WTC11 (cell line): ENCODE data around the gene LAMP2.

ENCODE experiments used
- GTF2I ChIP-seq: fragments of 250-450 bp; sonication (Bioruptor Pico); conservative IDR thresholded peaks from 2 replicates; pipeline ENCODE4 v1.4.0; 2021; ENCODE audit warnings: mild to moderate bottlenecking
- SOX15 ChIP-seq: fragments of 250-450 bp; sonication (Bioruptor Pico); IDR thresholded peaks from 2 replicates; pipeline ENCODE4 v1.9.0; 2021; ENCODE audit warnings: mild to moderate bottlenecking
- TCF7 ChIP-seq: sonication (generic); formaldehyde crosslinking; IDR thresholded peaks from 2 replicates; pipeline ENCODE4 v1.8.0; 2022; ENCODE audit warnings: mild to moderate bottlenecking, low read depth, missing genetic modification reagents, moderate library complexity
- TEAD1 ChIP-seq: sonication (generic); formaldehyde crosslinking; IDR thresholded peaks from 2 replicates; pipeline ENCODE4 v1.8.0; 2022; ENCODE audit warnings: mild to moderate bottlenecking, missing genetic modification reagents
- ZNF263 ChIP-seq: sonication (generic); formaldehyde crosslinking; IDR thresholded peaks from 2 replicates; pipeline ENCODE4 v1.8.1; 2022; ENCODE audit warnings: low read depth, mild to moderate bottlenecking, moderate library complexity, missing genetic modification reagents
- TF ChIP-seq, protein P1 (sequence below): fragments of 200-600 bp; IDR thresholded peaks from 2 replicates; pipeline ENCODE4 v1.8.0; 2022; ENCODE audit warnings: antibody characterized with exemption
- TF ChIP-seq, protein P2 (sequence below): sonication (generic); formaldehyde crosslinking; IDR thresholded peaks from 2 replicates; pipeline ENCODE4 v1.8.1; 2023; ENCODE audit warnings: mild to moderate bottlenecking, missing genetic modification reagents, moderate library complexity
- TF ChIP-seq, protein P3 (sequence below): fragments of 250-450 bp; sonication (Bioruptor Pico); IDR thresholded peaks from 2 replicates; pipeline ENCODE4 v1.9.0; 2021; ENCODE audit warnings: mild to moderate bottlenecking
- TF ChIP-seq, protein P4 (sequence below): sonication (generic); formaldehyde crosslinking; IDR thresholded peaks from 2 replicates; pipeline ENCODE4 v1.8.0; 2022; ENCODE audit warnings: missing genetic modification reagents
- TF ChIP-seq, protein P5 (sequence below): sonication (generic); formaldehyde crosslinking; IDR thresholded peaks from 2 replicates; pipeline ENCODE4 v1.8.0; 2023; ENCODE audit warnings: missing genetic modification reagents

DNA sequence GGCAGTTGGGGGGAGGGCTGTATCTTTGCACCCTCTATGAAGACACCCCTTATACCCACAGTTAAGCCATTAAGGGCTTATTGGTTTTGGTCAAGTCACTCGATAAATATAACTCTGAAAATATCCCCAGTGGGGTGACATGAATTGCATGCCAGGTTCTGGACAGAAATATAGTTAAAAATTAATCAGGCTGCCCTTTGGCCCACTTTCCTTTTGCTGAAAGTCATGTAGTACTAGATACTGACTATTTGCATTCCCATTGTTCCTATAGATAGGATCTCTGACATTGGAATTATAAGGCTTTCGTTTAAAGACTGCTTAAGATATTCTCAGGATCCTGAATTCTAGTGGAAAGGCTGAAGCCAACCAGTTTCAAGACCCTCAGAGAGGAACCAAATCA is 43.5 kb upstream of the LAMP2 start:
- TF ChIP-seq, protein P1, sequence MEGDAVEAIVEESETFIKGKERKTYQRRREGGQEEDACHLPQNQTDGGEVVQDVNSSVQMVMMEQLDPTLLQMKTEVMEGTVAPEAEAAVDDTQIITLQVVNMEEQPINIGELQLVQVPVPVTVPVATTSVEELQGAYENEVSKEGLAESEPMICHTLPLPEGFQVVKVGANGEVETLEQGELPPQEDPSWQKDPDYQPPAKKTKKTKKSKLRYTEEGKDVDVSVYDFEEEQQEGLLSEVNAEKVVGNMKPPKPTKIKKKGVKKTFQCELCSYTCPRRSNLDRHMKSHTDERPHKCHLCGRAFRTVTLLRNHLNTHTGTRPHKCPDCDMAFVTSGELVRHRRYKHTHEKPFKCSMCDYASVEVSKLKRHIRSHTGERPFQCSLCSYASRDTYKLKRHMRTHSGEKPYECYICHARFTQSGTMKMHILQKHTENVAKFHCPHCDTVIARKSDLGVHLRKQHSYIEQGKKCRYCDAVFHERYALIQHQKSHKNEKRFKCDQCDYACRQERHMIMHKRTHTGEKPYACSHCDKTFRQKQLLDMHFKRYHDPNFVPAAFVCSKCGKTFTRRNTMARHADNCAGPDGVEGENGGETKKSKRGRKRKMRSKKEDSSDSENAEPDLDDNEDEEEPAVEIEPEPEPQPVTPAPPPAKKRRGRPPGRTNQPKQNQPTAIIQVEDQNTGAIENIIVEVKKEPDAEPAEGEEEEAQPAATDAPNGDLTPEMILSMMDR: no peak
- TF ChIP-seq, protein P2, sequence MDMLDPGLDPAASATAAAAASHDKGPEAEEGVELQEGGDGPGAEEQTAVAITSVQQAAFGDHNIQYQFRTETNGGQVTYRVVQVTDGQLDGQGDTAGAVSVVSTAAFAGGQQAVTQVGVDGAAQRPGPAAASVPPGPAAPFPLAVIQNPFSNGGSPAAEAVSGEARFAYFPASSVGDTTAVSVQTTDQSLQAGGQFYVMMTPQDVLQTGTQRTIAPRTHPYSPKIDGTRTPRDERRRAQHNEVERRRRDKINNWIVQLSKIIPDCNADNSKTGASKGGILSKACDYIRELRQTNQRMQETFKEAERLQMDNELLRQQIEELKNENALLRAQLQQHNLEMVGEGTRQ: no peak
- no peak for TF ChIP-seq TEAD1 (CRISPR knock-in tag)
- TF ChIP-seq, protein P3, sequence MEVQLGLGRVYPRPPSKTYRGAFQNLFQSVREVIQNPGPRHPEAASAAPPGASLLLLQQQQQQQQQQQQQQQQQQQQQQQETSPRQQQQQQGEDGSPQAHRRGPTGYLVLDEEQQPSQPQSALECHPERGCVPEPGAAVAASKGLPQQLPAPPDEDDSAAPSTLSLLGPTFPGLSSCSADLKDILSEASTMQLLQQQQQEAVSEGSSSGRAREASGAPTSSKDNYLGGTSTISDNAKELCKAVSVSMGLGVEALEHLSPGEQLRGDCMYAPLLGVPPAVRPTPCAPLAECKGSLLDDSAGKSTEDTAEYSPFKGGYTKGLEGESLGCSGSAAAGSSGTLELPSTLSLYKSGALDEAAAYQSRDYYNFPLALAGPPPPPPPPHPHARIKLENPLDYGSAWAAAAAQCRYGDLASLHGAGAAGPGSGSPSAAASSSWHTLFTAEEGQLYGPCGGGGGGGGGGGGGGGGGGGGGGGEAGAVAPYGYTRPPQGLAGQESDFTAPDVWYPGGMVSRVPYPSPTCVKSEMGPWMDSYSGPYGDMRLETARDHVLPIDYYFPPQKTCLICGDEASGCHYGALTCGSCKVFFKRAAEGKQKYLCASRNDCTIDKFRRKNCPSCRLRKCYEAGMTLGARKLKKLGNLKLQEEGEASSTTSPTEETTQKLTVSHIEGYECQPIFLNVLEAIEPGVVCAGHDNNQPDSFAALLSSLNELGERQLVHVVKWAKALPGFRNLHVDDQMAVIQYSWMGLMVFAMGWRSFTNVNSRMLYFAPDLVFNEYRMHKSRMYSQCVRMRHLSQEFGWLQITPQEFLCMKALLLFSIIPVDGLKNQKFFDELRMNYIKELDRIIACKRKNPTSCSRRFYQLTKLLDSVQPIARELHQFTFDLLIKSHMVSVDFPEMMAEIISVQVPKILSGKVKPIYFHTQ (CRISPR knock-in tag): no peak
- TF ChIP-seq, protein P4, sequence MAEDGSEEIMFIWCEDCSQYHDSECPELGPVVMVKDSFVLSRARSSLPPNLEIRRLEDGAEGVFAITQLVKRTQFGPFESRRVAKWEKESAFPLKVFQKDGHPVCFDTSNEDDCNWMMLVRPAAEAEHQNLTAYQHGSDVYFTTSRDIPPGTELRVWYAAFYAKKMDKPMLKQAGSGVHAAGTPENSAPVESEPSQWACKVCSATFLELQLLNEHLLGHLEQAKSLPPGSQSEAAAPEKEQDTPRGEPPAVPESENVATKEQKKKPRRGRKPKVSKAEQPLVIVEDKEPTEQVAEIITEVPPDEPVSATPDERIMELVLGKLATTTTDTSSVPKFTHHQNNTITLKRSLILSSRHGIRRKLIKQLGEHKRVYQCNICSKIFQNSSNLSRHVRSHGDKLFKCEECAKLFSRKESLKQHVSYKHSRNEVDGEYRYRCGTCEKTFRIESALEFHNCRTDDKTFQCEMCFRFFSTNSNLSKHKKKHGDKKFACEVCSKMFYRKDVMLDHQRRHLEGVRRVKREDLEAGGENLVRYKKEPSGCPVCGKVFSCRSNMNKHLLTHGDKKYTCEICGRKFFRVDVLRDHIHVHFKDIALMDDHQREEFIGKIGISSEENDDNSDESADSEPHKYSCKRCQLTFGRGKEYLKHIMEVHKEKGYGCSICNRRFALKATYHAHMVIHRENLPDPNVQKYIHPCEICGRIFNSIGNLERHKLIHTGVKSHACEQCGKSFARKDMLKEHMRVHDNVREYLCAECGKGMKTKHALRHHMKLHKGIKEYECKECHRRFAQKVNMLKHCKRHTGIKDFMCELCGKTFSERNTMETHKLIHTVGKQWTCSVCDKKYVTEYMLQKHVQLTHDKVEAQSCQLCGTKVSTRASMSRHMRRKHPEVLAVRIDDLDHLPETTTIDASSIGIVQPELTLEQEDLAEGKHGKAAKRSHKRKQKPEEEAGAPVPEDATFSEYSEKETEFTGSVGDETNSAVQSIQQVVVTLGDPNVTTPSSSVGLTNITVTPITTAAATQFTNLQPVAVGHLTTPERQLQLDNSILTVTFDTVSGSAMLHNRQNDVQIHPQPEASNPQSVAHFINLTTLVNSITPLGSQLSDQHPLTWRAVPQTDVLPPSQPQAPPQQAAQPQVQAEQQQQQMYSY: no peak
- no peak for TF ChIP-seq GTF2I
- TF ChIP-seq, protein P5, sequence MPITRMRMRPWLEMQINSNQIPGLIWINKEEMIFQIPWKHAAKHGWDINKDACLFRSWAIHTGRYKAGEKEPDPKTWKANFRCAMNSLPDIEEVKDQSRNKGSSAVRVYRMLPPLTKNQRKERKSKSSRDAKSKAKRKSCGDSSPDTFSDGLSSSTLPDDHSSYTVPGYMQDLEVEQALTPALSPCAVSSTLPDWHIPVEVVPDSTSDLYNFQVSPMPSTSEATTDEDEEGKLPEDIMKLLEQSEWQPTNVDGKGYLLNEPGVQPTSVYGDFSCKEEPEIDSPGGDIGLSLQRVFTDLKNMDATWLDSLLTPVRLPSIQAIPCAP: no peak
- TF ChIP-seq TCF7 (CRISPR knock-in tag): no peak
- no peak for TF ChIP-seq ZNF263 (CRISPR knock-in tag)
- TF ChIP-seq SOX15 (CRISPR knock-in tag): no peak
